Cerebellar nuclear complex (tissue), 1 donor: ENCODE measurements around the gene CDC42.

Experiments used
- DNase-seq, 2 experiments: peaks; one replicate each; lab custom pipeline; 2025; lab: John Stamatoyannopoulos, UW

Gene CDC42

GRCh38 chr1:22128392-22128791, 75.9 kb downstream of the CDC42 start:
- no peak for DNase-seq

- DNase-seq = no peak
Observed at GRCh38 chr1:22129501-22130117, 77.1 kb downstream of the CDC42 start.

DNA sequence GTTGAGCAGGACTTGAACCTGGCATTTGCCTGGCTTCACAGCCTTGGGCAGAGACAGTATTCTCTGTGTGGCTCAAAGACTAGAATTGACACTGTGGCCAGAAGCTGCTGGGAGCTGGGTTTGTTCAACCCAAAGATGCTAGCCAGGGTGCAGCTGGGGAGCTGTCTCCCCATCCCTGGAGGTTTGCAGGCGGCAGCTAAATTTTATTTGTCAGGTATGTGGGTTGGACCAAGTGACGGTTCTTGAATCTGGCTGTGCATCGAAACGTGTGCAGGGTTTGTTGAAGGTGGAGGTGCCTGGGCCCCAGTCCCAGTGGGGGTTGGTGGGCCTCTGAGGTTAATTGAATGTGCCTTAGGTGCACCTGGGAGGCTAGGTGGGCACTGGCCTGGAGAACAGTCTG, 78.6 kb downstream of the CDC42 start:
- DNase-seq = no peak

DNA sequence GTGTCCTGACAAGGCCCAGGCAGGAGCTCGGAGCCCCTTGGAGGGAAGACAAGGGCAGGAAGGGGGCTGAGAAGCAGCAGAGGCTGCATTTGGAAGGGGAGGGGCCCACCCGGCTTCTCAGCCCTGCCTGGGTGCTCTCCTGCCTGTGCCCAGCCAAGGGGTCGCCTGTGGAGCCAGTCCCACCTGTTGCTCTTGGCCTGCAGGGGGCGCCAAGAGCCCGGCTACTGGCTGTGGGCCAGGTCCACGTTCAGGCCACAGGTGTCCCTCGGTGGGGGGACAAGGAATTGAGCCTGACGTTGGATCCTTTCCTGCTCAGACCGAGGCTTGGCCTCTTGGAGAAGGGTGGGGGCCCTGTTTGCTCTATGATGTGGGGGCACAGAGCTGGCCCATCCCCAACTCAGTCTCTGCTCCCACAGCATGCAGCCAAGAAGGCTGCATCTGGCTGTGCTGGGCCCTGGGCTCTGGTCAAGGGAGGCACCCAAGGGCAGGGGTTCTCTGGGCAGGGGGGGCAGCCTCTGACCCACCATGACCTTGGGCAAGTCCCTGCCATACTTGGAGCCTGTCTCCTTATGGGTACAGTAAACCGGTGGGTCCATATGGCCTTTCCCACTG, 79.5 kb downstream of the CDC42 start:
- no peak for DNase-seq

GRCh38 chr1:22132517-22133235, 80.2 kb downstream of the CDC42 start:
- DNase-seq = no peak

DNA sequence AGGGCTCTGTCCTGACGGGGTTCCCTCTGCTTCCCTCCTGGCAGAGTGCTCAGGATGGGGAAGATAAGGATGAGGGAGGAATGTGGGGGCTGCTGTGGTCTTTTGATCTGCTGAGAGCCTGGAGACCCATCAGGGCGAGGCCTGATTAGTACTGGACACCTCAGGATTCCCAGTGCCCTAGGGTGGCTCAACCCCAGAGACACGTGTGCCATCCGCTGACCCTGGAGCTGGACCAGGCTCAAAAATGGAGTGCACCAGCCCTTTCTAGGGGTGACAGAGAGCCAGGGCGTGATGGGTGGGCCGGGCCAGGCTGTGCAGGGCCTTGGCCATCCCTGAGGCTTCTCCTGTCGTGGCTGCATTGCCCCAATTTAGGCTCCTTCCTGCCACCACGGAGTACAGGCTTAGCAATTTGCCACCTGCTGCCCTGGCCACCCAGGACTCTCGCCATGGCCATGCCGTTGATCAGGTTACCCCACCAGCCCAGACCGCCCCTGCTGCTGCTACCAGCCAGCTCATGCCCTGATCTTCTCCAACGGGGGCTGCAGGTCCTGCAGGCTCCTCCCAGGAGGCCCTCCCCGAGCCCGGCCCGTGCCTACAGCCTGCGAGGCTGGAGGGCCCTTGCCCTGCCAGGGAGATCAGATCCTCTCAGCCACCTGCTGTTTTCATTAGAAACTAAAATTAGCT, 80.9 kb downstream of the CDC42 start:
- DNase-seq = no peak

GRCh38 chr1:22133931-22134324, 81.4 kb downstream of the CDC42 start:
- no peak for DNase-seq

- DNase-seq = no peak
Observed at GRCh38 chr1:22137004-22137720, 84.7 kb downstream of the CDC42 start.

DNA sequence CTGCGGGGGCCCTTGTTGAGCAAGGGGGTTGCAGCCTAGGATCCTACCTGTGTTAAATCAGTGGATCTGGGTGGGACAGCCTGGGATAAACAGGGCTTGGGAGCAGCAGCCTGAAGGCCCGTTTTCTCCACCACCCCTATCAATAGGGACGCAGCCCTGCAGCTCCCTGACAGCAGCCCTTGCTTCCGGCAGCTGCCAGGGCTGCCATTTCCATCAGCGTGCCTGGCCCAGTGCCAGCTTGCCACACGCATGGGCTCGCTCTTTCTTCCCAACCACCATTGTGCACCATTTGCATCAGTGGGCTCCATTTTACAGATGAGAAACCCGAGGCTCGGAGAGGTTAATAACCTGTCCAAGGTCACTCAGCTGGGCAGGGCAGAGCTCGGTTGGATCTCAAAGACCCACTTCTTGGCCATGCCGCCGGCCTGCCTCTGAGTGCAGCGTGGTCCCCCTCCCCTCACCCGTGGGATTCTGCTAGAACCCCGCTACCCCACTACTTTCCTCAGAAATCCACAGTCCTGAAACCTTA, 86.6 kb downstream of the CDC42 start:
- no peak for DNase-seq

DNA sequence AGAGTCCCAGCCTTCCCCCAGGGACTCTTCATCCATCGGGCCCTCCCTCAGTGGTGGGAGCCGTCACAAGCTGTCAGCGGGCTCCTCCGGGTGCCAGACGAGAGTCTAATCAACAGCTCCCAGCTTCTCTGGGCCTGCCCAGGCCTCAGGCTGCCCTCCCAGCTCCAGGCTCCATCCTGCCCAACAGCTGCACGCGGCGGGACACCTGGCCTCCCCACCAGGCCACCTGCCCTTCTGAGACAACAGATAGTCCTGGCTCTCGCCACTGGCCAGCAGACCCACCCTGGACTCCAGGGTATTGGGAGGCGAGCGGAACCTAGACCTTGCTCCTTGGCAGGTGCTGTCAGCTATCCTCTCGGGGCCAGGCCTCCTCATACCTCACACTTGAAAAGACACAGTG, 87.3 kb downstream of the CDC42 start:
- DNase-seq = no peak
